NT2/D1 (cell line): ENCODE results near the gene CALHM1.

ENCODE experiments used
- YY1 ChIP-seq: IDR thresholded peaks from 2 replicates; pipeline ENCODE4 v1.6.1; 2011; ENCODE audit not compliant: insufficient read length, insufficient read depth
- ZNF274 ChIP-seq: IDR thresholded peaks from 2 replicates; pipeline ENCODE4 v1.6.1; 2011; ENCODE audit warnings: mild to moderate bottlenecking, low read depth, low read length

DNA sequence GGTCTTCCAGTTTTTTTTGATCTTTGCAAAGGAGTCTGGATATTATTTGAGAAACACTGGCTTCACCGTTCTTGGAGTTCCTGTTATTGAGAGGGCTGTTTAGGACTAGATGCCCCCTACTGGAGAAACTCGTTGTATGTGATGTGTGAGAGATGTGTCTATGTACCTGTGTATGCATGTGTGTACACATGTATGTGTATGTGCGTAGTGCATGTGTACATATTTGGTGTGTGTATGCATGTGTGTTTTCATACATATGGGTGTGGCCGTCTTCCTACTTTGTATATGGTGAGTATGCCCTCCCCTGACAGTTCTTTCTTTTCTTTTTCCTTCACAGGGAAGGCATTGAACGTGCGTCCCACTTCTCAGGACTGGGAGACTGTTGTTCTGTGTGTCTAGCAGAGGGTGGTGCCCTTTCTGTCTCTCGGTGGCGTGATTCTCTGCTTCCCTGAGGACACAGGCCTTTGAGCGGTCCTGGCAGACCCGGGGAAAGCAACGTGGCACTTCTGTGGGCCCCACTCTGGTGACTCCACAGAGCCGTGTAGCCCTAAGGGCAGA, 23.4 kb upstream of the CALHM1 start:
- TF ChIP-seq YY1 = no peak
- no peak for TF ChIP-seq ZNF274
